Activated CD4-positive, alpha-beta T cell treated with anti-CD3 and anti-CD28 coated beads, Interleukin-2, Interleukin-4, amounts not matched to agents 100 ng/mL and 50 ng/mL, durations not matched to agents 16 hours and 8 hours (primary cell): ENCODE results near the gene MAN1B1.
"Not testable (repeated sequence)": the region's sequence is repeated elsewhere in the genome, so short reads cannot be mapped to it uniquely, and the experiment has no call there.

Experiments
- DNase-seq: peaks from one replicate; pipeline ENCODE4 v3.0.0-alpha.2; 2020; ENCODE audit warnings: low spot score

MAN1B1 gene

GRCh38 chr9:137128158-137128861 lies 41.5 kb downstream of the MAN1B1 start:
- DNase-seq, result no peak

- no peak for DNase-seq
These were observed 42.2 kb downstream of the MAN1B1 start for GRCh38 chr9:137128862-137129455.

- DNase-seq, result peak; percentile 93
These were observed 42.8 kb downstream of the MAN1B1 start for GRCh38 chr9:137129456-137130175.

- DNase-seq, result no peak
These were observed 43.5 kb downstream of the MAN1B1 start for GRCh38 chr9:137130176-137130755.

- DNase-seq, result no peak
These were observed 47.4 kb downstream of the MAN1B1 start for GRCh38 chr9:137134191-137134590.

- not testable (repeated sequence) for DNase-seq
These were observed 48.4 kb downstream of the MAN1B1 start for GRCh38 chr9:137135154-137135553.

GRCh38 chr9:137136261-137136880 lies 49.6 kb downstream of the MAN1B1 start:
- DNase-seq, result no peak

- no peak for DNase-seq
These were observed 50.3 kb downstream of the MAN1B1 start for GRCh38 chr9:137136881-137137607.

- DNase-seq, result no peak
These were observed 51.4 kb downstream of the MAN1B1 start for GRCh38 chr9:137138058-137138721.

- no peak for DNase-seq
These were observed 52.1 kb downstream of the MAN1B1 start, which contains the start of gene GRIN1 for GRCh38 chr9:137138722-137139467. TSS of gene GRIN1 (plus strand) at chr9:137139154. CDS start at chr9:137139487, 333 bp downstream.

- DNase-seq, result no peak
These were observed 52.8 kb downstream of the MAN1B1 start for GRCh38 chr9:137139468-137140150.

- DNase-seq, result no peak
These were observed 53.6 kb downstream of the MAN1B1 start for GRCh38 chr9:137140151-137141012.

- no peak for DNase-seq
These were observed 54.4 kb downstream of the MAN1B1 start for GRCh38 chr9:137141050-137141810.

- DNase-seq, result no peak
These were observed 55.5 kb downstream of the MAN1B1 start for GRCh38 chr9:137141976-137142936.

GRCh38 chr9:137143459-137143858 lies 56.7 kb downstream of the MAN1B1 start:
- DNase-seq, result no peak

- DNase-seq, result no peak
These were observed 59.1 kb downstream of the MAN1B1 start for GRCh38 chr9:137145731-137146526.
